HG03095 (cell line): ENCODE results near the gene HSD17B4.
A peak's percentile ranks its signal among the peaks of the same experiment; 100 is the strongest.

Experiments used
- ATAC-seq: cut with Tn5 transposase; IDR thresholded peaks from one replicate; pipeline ENCODE4 v1.9.1; 2021; ENCODE audit warnings: moderate library complexity; ENCODE audit not compliant: unreplicated experiment

HSD17B4 gene

DNA sequence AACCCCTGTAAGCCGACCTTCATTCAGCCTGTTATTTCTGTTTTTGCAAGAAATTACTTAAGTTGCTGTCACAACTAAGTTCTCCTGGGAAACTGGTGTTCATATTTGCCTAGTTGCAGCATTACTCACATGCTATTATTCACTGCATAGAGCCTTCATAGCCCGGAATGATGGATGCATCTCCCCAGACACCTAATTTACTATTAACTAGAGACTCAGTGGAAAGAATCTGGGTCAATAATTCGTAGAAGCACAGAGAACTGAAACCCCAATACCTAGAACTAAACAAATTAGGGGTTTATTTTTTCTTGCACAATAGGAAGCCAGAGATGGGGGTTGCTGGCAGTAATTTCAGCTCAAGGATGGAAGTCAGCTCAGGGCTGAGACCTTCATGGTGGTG, 131.4 kb downstream of the HSD17B4 start:
- peak; percentile 84 for ATAC-seq
